ENCODE data around the gene ITLN2.
"Not testable (repeated sequence)": the region's sequence is repeated elsewhere in the genome, so short reads cannot be mapped to it uniquely, and the experiment has no call there.

Gene ITLN2

GRCh38 chr1:160952129-160952510 lies 2.5 kb downstream of the ITLN2 start:
- DNase-seq = no peak

- DNase-seq = peak; percentile 81
Measured at GRCh38 chr1:160951443-160952128, 3.0 kb downstream of the ITLN2 start.

- DNase-seq = no peak
Measured at GRCh38 chr1:160950657-160951056, 4.0 kb downstream of the ITLN2 start.

- DNase-seq = no peak
Measured at GRCh38 chr1:160949881-160950280, 4.7 kb downstream of the ITLN2 start.

- DNase-seq = not testable (repeated sequence)
Measured at GRCh38 chr1:160949216-160949880, 5.3 kb downstream of the ITLN2 start.

GRCh38 chr1:160947174-160947759 lies 7.3 kb downstream of the ITLN2 start:
- not testable (repeated sequence) for DNase-seq

- not testable (repeated sequence) for DNase-seq
Measured at GRCh38 chr1:160945881-160946280, 8.7 kb downstream of the ITLN2 start.

- DNase-seq = no peak
Measured at GRCh38 chr1:160945079-160945478, 9.5 kb downstream of the ITLN2 start.

- DNase-seq = no peak
Measured at GRCh38 chr1:160942926-160943325, 11.7 kb downstream of the ITLN2 start.

GRCh38 chr1:160936666-160937065 lies 17.9 kb downstream of the ITLN2 start:
- DNase-seq = not testable (repeated sequence)

- no peak for DNase-seq
Measured at GRCh38 chr1:160935527-160936258, 18.9 kb downstream of the ITLN2 start.

GRCh38 chr1:160933305-160933704 lies 21.3 kb downstream of the ITLN2 start:
- not testable (repeated sequence) for DNase-seq

GRCh38 chr1:160925652-160926244 lies 28.9 kb downstream of the ITLN2 start:
- no peak for DNase-seq

- no peak for DNase-seq
Measured at GRCh38 chr1:160924791-160925651, 29.6 kb downstream of the ITLN2 start.

- DNase-seq = no peak
Measured at GRCh38 chr1:160916666-160917065, 37.9 kb downstream of the ITLN2 start.

GRCh38 chr1:160913229-160913628 lies 41.4 kb downstream of the ITLN2 start:
- not testable (repeated sequence) for DNase-seq

- DNase-seq = no peak
Measured at GRCh38 chr1:160911925-160912324, 42.7 kb downstream of the ITLN2 start.

GRCh38 chr1:160911441-160911840 lies 43.2 kb downstream of the ITLN2 start:
- no peak for DNase-seq

- no peak for DNase-seq
Measured at GRCh38 chr1:160910170-160910750, 44.3 kb downstream of the ITLN2 start.

- no peak for DNase-seq
Measured at GRCh38 chr1:160907976-160908375, 46.6 kb downstream of the ITLN2 start.

GRCh38 chr1:160905617-160905989 lies 49.0 kb downstream of the ITLN2 start:
- no peak for DNase-seq

Data from stimulated activated CD8-positive, alpha-beta memory T cell treated with anti-CD3 and anti-CD28 coated beads, Interleukin-4, amount 100 ng/mL, for 48 hours (primary cell).